ENCODE data around the gene MECP2. TPM values are rescaled to one million over a fixed set of nuclear protein-coding genes. Genes with fewer than 3 reads are reported as not detected.
"Not testable (repeated sequence)": the region's sequence is repeated elsewhere in the genome, so short reads cannot be mapped to it uniquely, and the experiment has no call there.

Gene MECP2
- total RNA-seq (10 to 100 TPM; 16.9 to 67.7 (median 60.2) TPM), polyA plus RNA-seq (10 to 100 TPM; 23.3 to 28.6 (median 24.5) TPM)
- long read RNA-seq, donor 1: 0 reads
- long read RNA-seq, donor 2, partial matches to known transcripts: 0 of 4 reads
- long read RNA-seq, donor 2, other reads (novel, unspliced or antisense): 0 of 4 reads
- long read RNA-seq, donor 3, partial matches to known transcripts: 0 of 1 reads
- long read RNA-seq, donor 3, other reads (novel, unspliced or antisense): 0 of 1 reads
- long read RNA-seq, donor 4, partial matches to known transcripts: 0 of 4 reads
- long read RNA-seq, donor 4, other reads (novel, unspliced or antisense): 4 of 4 reads
- long read RNA-seq, donor 5, full-length matches to known transcripts: 43 of 63 reads
- long read RNA-seq, donor 5, partial matches to known transcripts: 2 of 63 reads
- long read RNA-seq, donor 5, other reads (novel, unspliced or antisense): 18 of 63 reads
- long read RNA-seq, donor 6, partial matches to known transcripts: 3 of 14 reads
- long read RNA-seq, donor 6, other reads (novel, unspliced or antisense): 11 of 14 reads
- long read RNA-seq, donor 7, partial matches to known transcripts: 0 of 1 reads
- long read RNA-seq, donor 7, other reads (novel, unspliced or antisense): 0 of 1 reads
- long read RNA-seq, donor 8, full-length matches to known transcripts: 8 of 8 reads
- long read RNA-seq, donor 8, partial matches to known transcripts: 0 of 8 reads
- long read RNA-seq, donor 8, other reads (novel, unspliced or antisense): 0 of 8 reads
- long read RNA-seq, donor 9, full-length matches to known transcripts: 5 of 5 reads
- long read RNA-seq, donor 9, partial matches to known transcripts: 0 of 5 reads
- long read RNA-seq, donor 9, other reads (novel, unspliced or antisense): 0 of 5 reads
- long read RNA-seq, donor 10, full-length matches to known transcripts: 4 of 4 reads
- long read RNA-seq, donor 10, partial matches to known transcripts: 0 of 4 reads
- long read RNA-seq, donor 10, other reads (novel, unspliced or antisense): 0 of 4 reads

DNA sequence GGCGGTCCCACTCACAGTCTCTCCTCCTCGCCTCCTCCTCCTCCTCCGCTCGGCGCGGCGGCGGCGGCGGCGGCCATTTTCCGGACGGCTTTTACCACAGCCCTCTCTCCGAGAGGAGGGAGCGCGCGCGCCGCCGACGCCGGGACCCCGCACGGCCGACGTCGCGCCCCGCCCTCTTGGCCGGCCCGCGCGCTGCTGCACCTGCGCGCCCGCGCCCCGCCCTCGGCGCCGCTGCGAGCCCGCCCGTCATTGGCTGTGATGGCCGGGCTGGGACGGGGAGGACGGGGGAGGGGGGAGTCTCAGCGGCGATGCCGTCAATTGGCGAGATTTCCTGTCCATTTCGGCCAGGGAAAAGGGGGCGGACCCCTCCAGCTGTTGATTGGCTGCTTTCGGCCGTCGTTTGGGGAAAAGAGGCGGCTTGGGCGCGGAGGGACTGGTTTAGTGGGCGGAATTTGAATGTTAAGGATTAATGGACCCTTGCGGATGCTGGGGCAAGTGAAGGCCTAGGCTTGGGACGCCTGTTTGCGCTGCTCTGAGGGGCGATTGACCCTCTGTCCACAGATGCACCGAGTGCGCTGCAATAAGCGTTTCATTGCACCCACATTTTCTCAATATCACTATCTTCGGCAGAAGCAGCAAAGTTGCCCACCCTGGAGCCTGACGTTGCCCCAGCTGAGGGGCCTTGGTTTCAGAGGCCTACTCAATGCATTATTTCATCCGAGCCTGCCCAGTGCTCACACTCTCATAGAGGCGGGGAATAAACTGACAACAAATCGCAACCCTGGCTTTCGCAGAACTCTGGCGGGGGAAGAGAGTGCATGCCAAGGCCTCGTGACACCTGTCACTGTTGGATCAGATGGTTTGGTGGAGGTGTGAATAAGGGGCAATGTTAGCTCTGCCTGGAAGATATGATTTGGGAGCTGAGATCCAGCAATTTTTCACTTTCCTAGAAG, at the start of gene MECP2:
TSS of gene MECP2 (minus strand) at position 129 of the 953 bp plus-strand sequence.
- H3K36me3 ChIP-seq (replicated peaks in 1 of 2): no peaks in the 10 kb centered on the region
- peak within 1 kb of the TSS; percentile 64 to 100 (median 93) for H3K27ac ChIP-seq
- DNase-seq: peak; percentile 90 to 97 (median 94)
- H3K27me3 ChIP-seq: peaks cover 4% of the 10 kb centered on the region
- no peaks in the 10 kb centered on the region for H3K9me3 ChIP-seq (replicated peaks in 1 of 3)
- WGBS, 4 donors: 13 to 46% (median 36%) methylated on average over 9 to 60 of the region's 75 CpGs
- TF ChIP-seq POLR2A (IDR thresholded peaks at IDR 0.05): peak; percentile 27 to 74
- TF ChIP-seq, protein P1, sequence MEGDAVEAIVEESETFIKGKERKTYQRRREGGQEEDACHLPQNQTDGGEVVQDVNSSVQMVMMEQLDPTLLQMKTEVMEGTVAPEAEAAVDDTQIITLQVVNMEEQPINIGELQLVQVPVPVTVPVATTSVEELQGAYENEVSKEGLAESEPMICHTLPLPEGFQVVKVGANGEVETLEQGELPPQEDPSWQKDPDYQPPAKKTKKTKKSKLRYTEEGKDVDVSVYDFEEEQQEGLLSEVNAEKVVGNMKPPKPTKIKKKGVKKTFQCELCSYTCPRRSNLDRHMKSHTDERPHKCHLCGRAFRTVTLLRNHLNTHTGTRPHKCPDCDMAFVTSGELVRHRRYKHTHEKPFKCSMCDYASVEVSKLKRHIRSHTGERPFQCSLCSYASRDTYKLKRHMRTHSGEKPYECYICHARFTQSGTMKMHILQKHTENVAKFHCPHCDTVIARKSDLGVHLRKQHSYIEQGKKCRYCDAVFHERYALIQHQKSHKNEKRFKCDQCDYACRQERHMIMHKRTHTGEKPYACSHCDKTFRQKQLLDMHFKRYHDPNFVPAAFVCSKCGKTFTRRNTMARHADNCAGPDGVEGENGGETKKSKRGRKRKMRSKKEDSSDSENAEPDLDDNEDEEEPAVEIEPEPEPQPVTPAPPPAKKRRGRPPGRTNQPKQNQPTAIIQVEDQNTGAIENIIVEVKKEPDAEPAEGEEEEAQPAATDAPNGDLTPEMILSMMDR (IDR thresholded peaks at IDR 0.05): no peak
- intact Hi-C loops (cut with DNase I): no loop called here
- peaks cover 15 to 31% of the 10 kb centered on the region in 2 donors for H3K4me1 ChIP-seq (replicated peaks in 1 of 2)
- H3K4me3 ChIP-seq: peak within 1 kb of the TSS in 3 of 4 donors; percentile 51 to 81 (median 54)

DNA sequence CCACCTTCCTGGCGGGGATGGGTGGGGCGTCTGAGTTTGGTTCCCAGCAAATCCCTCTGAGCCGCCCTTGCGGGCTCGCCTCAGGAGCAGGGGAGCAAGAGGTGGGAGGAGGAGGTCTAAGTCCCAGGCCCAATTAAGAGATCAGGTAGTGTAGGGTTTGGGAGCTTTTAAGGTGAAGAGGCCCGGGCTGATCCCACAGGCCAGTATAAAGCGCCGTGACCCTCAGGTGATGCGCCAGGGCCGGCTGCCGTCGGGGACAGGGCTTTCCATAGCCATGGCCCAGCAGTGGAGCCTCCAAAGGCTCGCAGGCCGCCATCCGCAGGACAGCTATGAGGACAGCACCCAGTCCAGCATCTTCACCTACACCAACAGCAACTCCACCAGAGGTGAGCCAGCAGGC, 46.5 kb upstream of the MECP2 start, which contains the start of gene OPN1LW:
TSS of gene OPN1LW (plus strand) at position 234 of the 400 bp plus-strand sequence. CDS start at position 275, 41 bp downstream.
- H3K27ac ChIP-seq; H3K9me3 ChIP-seq (replicated peaks in 1 of 3); H3K36me3 ChIP-seq (replicated peaks in 1 of 2); H3K27me3 ChIP-seq; intact Hi-C loops (cut with DNase I); H3K4me1 ChIP-seq (replicated peaks in 1 of 2); H3K4me3 ChIP-seq: not testable (repeated sequence)
- DNase-seq: peak in 1 of 7 donors; percentile 1
- WGBS, 4 donors: 95 to 98% (median 97%) methylated on average over 7 to 12 of the region's 15 CpGs

DNA sequence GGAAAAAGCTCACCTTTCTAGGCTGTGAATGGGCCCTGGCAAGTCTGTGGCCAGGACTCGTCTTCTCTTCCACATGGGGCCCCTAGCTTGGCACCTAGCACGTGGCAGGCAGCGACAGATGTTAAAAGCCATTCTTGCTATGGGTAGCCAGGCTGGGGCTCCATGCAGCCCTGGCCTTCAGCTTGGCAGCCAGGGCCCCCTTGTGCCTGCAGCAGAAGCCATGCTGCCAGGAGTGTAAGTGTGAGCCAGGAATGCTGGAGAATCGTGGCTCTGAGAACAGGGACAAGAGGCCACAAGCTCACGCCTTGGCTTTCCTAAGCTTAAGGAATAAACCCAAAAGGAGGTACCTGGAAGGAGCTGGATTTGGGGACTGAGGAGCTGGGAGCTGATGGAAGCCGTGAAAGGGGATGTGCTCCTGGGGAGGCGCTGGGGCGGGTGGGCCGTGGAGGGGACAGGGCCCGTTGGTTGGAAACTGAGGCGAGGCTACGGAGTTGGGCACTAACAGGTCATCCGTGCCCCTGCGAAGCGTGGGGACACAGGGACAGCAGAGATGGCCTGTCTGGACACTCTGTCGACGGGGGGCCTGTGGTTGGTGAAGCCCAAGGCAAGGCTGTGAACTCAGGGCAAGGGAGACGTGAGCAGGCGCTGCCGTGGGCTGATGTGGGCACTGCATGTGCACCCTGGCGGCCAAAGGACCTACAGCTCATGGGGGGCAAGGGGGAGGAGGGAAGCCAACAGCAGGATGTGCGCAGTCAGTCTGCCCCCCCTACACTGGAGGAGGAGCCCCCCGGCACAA, 45.6 kb upstream of the MECP2 start:
- DNase-seq: peak in 1 of 7 donors; percentile 8
- no peaks in the 10 kb centered on the region for H3K27me3 ChIP-seq
- H3K36me3 ChIP-seq (replicated peaks in 1 of 2): no peaks in the 10 kb centered on the region
- no peaks in the 10 kb centered on the region for H3K9me3 ChIP-seq (replicated peaks in 1 of 3)
- TF ChIP-seq, protein P1 (IDR thresholded peaks at IDR 0.05): no peak
- TF ChIP-seq POLR2A (IDR thresholded peaks at IDR 0.05): no peak
- H3K4me1 ChIP-seq (replicated peaks in 1 of 2): no peaks in the 10 kb centered on the region
- no peak overlapping the region for H3K27ac ChIP-seq
- intact Hi-C loops (cut with DNase I): no loop called here
- 83 to 91% (median 87%) methylated on average over 14 to 23 of the region's 23 CpGs for whole genome bisulfite sequencing, 4 donors
- no peak overlapping the region for H3K4me3 ChIP-seq
